CD4-positive, alpha-beta T cell treated with Interleukin-4 for 4 hours (primary cell): ENCODE measurements around the gene RNF111.
"Not testable (repeated sequence)": the region's sequence is repeated elsewhere in the genome, so short reads cannot be mapped to it uniquely, and the experiment has no call there.

Experiments used
- DNase-seq: peaks from one replicate; pipeline ENCODE4 v3.0.0-alpha.2; 2020

Gene RNF111

DNA sequence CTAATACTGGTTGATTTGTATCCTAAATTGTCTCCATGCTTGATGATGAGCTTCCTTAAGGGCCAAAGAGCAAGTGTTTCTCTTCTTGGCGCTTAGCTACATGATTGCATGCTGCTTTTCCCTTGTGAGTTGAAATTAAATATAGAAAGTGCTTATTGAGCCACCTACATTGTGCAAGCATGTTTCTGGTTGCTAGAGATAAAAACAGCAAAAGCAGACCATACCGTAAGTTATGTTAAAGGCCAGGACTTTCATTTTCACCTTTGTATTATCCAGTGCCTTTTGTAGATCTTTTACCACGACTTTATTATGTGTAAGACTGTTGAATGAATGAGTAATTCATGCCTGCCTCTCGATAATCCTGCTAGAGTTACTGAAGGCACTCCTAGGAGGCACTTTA, 75.6 kb downstream of the RNF111 start:
- DNase-seq = no peak

DNA sequence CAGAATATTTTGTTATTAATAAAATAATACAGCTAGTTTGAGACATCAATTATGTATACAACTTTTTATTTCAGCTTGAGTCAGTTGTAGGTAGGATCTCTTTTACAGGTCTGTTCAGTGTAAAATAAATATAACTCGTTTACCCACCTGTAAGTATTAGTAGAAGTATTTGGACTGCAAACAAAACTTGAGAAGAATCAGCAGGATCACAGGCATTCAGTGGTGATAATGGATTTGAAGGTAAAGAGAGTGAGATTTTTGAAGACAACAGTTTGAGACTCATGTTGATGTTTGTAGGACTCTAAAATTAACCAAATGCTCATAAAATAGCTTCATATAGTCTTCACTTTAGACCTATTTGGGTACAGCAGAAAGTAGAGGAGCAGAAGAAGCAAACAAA, 82.0 kb downstream of the RNF111 start:
- DNase-seq = no peak

DNA sequence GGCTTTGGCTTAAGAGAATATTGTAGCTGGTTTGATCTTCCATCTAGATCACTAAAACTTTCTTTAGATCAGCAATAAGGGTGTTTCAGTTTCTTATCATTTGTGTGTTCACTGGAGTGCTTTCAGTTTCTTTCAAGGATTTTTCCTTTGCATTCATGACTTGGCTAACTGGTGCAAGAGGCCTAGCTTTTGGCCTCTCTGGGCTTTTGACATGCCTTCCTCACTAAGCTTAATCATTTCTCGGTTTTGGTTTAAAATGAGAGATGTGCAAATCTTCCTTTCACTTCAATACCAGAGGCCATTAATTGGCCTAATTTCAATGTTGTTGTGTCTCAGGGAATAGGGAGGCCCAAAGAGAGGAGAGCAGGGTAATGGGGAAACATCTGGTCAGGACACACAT, 87.1 kb downstream of the RNF111 start:
- DNase-seq = no peak

DNA sequence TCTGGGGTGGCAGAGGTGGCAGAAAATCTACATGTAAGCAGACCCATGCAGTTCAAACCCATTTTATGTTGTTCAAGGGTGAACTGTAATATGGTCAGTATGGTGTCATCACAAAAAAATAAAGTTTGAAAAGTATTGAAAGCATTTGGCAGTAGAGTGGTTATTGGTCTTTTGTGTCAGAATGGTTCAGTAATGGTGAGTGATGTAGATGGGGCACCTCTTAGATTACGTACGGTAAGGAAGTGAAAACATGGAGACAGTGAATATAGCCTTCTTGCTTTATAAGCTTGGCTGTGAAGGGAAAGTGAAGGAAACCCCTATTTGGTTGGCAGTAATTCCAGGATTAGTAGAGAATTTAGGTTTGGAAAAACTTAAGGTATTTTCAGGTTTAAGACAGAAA, 100.3 kb downstream of the RNF111 start:
- no peak for DNase-seq

DNA sequence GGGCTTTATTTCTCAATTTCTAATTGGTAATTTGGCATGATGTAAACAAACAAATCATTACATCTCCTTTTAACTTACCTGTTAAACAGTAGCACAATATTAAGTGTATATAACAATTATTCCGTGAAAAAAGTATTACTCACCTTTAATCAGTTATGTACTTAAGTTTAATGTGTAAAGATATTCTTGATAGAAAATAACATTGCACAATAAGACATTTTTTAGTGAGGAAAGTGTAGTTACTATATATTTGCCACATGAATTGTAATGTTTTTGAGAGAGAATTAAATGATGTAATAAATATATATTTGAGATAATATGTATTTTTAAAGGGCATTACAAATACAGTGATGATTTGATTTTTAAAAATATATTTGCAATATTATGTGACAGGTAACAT, 106.6 kb downstream of the RNF111 start:
- DNase-seq = no peak

DNA sequence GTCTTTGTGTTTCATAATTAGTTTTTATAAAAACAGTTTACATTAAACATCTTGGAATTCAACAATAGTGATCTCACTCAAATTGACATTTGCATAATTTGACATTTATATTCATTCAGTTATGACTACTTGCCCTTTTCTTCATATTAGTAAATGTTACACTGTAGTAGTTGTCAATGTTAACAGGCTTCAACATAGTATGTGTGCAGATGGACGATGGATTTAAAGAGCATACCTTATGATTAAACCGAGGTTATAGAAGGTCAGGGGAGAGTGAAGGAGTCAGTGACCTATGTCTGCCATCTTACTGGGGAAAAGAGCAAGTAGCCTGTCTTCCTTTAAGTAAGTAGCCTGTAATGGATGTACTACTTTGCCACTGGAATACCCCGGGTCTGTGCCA, 109.0 kb downstream of the RNF111 start:
- DNase-seq = no peak

DNA sequence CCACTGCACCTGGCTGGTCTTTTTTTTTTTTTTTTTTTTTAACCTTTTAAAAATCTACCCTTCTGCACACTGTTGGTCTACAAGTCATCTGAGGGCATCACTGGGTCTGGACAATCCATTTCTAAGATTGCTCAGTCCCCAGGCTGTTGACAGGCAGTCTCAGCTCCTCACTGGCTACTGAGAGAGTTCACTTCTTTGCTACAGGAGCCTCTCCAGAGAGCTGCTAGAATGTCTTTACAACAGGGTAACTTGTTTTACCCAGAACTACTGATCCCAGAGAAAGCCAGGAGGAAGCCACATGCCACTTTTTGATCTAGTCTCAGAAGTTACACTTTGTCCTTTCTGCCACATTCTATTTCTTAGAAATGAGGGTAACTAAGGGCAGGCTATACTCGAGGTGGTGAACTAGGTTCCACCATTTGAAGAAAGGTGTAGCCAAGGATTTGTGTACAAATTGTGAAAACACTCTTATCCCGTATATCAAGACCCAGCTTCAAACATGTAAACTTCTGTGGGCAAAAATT, 111.8 kb downstream of the RNF111 start:
- no peak for DNase-seq

DNA sequence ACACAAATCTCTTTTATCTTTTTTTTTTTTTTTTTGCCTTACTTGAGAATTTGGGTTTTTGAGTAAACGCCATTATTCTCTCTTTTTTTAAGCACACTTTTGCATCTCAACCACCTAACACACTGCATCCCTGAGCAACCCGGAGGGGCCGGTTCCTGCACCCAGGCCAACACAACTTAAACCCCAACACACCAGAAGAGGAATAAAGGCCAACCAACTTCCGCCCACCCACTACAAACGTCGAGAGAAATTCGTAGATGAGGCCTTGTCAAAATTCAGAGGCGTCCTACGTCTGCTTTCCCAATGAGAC, 117.1 kb downstream of the RNF111 start:
- no peak for DNase-seq

DNA sequence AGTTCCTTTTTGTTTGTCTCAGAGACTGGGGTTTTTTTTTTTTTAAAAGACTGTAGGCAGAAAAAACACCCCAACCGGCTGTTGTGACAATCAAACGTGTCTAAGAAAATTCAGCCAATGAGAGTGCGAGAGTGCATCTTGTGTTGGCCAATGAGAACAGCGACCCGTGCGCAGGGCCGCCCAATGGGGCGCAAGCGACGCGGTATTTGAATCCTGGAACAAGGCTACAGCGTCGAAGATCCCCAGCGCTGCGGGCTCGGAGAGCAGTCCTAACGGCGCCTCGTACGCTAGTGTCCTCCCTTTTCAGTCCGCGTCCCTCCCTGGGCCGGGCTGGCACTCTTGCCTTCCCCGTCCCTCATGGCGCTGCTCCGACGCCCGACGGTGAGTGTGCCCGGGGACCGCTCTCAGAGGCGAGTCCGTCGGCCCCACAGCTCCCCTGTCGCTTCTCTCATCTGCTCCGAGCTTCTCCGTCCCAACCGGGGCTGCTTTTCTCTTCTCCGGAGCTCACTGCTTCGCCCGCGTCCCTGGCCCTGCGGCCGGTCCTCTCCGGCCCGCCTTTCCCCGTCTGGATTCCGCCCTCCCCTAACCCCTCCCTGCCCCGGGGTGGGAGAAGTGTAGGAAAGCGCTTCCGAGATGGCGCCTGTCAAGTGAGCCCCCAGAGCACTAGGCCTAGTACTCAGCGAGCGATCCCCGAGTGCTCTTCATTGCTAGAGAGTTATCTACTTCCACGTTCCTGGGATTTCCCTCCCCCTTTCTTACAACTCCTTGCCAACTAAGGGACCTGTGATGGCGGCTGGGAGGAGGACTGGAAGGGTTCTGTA, 117.7 kb downstream of the RNF111 start, which contains the start of gene CCNB2:
Gene CCNB2, plus strand, starts transcription at position 235 of the 821 bp plus-strand sequence. Its CDS starts 123 bp downstream, at position 358.
- DNase-seq = peak; percentile 90

DNA sequence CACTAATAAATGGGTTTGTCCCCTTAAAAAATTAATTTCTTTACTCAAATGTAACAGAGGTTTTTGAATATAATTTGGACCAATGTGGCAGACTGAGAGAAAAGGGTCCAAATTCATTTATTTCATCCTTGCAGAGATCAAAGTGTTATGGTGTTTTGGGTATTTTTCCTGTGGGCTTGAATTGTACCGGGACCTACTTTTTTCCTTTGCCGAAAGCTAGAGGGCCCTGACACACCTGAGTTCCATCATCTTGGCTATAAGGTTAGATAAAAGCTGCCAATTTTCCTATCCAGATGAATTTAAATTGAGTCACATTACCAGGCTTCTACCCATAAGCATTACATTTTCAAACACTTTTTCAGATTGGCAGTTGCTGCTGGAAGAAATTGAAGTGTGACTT, 118.4 kb downstream of the RNF111 start:
- DNase-seq = no peak

DNA sequence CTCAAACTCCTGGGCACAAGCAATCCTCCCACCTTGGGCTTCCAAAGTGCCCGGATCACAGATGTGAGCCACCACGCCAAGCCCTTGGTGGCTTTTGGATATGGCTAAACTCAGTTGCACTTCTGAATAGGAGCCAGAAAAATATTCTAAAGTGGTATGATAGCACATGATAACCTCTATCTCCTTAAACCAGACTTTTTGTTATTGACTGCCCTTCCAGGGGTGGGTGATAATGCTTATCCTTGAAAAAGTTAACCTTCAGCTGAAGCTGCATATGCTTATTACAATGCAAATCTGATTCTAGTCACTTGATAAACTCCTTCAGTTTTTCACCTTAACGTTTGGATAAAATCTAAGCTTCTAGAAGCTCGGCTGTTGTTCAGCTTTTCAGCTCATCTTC, 123.8 kb downstream of the RNF111 start:
- DNase-seq = no peak

DNA sequence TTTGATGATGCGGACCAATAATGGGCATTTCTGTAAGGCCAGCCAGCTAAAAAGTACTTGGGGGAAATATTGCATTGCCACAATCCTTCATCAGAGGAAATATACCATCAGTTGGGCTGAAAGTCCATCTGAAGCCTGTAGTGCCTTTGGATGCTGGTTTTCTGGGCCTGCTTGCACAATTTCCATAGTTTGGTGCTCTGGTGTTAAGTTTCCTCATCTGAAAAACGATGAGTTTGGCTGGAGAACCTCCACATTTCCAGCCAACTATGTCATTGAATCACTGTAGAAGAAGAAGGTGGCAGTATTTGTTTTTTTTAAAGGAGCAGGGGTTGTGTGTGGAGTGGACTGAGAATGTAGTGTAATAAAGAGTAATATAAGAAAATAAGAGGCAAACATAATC, 127.6 kb downstream of the RNF111 start:
- DNase-seq = no peak

DNA sequence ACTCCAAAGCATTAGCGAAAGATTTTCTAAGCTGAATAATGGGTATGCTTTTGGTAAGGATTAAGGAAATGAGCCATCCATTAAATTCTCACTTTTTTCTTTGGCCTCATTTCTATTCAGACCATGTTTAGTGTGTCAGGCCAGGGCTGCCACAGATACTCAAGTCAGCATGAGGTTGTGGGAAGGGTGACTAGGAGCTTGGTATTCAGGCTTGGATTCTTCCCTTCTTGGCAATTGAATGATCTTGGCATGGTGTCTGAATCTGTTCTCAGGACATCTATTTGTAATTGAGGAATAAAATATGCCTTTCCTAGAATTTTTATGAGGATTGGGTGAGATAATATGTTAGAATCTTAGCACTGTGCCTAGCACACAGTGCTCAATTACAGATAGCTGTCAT, 128.7 kb downstream of the RNF111 start:
- DNase-seq = no peak

DNA sequence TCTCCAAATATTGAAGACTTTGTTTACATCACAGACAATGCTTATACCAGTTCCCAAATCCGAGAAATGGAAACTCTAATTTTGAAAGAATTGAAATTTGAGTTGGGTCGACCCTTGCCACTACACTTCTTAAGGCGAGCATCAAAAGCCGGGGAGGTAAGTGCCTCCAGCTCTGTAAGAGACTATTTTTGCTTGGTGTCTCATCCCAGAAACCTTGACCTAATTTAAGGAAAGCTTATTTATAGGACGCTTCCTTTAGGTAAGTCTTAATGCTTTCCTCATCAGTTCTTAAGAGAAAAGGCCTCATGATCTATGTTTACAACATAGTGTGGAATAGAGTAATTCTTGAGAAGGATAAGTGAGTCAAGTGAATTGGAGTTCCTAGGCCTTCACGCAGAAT, 129.3 kb downstream of the RNF111 start:
- DNase-seq = no peak

DNA sequence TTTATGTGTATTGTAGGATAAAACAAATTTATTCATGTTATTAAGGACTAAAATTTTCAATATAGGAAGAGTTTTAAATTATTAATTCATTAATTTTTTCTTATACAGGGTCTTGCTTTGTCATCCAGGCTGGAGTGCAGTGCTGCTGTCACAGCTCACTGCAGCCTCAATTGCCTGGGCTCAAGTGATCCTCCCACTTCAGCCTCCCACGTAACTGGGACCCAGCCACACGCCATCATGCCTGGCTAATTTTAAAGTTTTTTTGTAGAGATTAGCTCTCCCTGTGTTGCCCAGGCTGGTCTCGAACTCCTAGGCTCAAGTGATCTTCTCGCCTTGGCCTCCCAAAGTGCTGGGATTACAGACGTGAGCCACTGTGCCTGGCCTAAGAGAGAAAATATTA, 132.2 kb downstream of the RNF111 start:
- DNase-seq = no peak

DNA sequence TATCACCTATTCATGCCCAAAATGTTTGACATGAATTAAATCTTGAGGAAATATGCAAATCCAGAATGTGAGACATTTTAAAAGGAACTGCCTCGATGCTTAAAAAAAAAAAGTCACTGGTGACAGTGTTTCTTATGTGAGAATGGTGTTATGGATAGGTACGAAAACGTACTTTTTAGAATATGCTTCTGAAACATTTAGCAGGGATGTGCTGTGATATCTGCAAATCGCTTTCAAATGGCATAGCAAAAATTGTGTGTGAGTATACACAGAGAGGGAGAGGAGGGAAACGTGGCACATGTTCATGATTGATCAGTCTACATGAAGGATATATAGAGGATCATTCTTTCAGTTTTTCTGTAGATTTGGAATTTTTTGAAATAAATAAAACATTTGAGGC, 133.5 kb downstream of the RNF111 start:
- DNase-seq = no peak

DNA sequence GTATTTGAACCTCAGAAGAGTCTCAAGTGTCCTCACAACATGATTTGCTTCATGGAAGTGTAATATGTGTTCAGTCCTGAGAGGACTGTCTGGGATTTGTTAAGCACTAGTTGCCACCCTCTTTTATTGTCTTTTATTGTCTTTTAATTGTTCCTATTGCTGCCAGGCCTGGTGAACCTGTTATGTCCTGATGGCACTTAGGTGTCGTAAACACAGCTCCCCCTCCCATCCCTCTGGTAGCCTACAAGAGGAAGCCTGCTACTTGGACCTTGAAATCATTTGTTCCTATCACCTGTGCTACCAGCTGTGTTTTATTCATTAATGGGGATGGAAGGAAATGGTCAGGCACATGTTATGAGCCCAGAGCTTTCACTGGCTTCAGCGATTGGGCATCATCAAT, 136.8 kb downstream of the RNF111 start:
- DNase-seq = no peak

DNA sequence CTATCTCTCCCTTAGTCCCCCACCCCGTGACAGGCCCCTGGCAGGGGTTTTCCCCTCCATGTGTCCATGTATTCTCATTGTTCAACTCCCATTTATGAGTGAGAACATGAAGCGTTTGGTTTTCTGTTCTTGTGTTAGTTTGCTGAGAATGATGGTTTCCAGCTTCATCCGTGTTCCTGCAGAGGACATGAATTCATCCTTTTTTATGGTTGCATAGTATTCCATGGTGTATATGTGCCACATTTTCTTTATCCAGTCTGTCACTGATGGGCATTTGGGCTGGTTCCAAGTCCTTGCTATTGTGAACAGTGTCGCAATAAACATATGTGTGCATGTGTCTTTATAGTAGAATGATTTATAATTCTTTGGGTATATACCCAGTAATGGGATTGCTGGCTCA, 138.2 kb downstream of the RNF111 start:
- not testable (repeated sequence) for DNase-seq

DNA sequence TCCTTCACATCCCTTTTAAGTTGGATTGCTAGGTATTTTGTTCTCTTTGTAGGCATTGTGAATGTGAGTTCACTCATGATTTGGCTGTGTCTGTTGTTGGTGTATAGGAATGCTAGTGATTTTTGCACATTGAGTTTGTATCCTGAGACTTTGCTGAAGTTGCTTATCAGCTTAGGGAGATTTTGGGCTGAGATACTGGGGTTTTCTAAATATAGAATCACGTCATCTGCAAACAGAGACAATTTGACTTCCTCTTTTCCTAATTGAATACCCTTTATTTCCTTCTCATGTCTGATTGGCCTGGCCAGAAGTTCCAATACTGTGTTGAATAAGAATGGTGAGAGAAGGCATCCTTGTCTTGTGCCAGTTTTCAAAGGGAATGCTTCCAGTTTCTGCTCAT, 139.8 kb downstream of the RNF111 start:
- not testable (repeated sequence) for DNase-seq

DNA sequence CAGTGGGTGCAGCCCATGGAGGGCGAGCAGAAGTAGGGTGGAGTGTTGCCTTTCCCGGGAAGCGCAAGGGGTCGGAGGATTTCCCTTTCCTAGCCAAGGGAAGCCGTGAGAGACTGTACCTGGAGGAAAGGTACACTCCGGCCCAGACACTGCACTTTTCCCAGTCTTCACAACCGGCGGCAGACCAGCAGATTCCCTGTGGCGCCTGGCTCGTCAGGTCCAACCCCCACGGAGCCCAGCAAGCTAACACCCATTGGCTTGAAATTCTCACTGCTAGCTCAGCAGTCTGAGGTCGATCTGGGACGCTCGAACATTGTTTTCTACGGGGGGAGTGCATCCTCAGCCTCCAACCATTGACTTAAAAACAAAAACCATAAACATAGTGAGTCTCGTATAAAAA, 144.0 kb downstream of the RNF111 start:
- no peak for DNase-seq

DNA sequence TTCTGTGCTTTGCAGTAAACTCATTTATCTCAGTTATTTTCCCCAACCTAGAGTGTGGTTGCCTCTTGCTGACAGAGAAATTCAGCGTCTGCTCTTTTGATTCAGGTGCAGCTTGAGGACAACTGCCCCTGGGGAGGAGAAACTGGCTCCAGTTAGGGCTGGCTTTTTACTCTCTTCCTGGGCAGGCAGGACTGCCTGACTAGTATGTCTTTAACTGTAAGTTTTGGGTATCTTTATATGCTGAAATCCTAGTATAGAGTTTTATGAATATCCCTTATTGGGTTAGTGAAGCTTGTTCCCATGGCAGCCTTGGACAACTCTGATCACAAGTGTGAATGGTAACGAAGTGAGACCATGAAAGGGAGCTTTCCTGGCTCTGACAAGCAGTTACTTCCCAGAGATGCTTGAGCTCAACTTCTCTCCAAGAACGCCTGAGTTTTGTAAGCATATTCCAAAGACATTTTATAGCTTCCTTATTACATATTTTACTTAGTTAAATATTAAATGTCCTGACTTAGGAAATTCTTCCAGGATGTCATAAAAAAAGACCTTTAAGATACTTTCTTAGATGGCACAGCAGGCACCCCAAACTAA, 144.6 kb downstream of the RNF111 start:
- no peak for DNase-seq

DNA sequence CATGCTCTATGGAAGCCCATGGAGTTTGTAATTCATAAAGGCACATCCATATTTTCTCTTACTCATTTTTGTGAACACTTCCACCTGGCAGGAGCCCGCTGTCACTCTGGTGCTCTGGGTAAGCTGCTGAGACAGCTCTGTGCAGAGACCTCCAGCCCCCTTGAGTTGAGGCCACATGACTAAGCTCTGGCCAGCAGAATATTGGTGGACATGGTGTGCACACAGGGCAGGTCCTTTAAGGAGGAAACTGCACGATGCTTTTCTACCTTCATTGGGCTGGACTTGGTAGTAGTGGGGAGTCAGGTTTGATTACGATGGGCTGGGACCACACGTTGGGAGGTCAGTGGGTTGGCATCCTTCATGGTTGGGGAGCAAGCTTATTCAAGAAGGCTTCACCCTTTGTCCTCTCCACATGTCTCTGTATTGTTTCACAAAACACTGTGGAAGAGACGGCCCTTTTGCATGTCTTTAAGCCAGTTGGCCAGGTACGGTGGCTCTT, 146.5 kb downstream of the RNF111 start:
- no peak for DNase-seq

DNA sequence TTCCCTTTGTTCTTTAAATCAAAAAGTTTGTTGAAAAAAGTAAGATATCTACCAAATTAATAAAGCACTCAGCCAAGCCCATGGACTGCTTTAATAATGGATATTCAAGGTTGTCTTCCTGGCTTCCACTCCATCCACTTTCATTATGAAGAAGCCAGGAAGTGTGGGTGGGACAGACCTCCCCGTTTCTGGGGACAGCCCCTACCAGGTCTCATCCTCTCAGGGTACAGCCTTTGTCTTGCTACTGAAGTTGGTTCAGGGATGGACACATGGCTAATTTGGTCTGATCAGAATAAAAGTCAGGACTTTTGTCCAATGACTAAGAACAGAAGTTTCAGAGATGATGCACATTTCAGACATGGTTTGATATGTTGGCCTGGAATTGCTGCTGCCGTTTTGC, 150.1 kb downstream of the RNF111 start:
- DNase-seq = no peak

DNA sequence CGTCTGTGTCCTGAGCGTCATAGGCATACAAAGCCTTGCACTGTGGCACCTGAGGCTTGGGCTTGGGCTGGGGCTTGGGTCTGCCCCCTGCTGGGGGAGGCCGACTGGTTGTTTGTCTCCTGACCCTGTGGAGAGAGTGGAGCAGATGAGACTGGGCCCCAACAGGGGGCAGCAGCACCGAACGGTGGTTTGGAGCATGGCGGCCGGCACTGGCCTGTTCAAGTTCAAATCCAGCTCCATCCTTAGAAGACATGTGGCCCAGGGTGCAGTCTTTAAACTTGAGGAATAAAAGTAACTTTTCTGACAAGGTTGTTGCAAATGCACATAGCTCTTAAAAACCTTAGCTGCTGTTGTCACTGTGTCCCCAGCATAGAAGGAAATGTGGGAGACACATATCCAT, 150.8 kb downstream of the RNF111 start:
- DNase-seq = peak; percentile 53
